K562 (cell line): ENCODE measurements around the gene PPA2. TPM values are rescaled to one million over a fixed set of nuclear protein-coding genes. Genes with fewer than 3 reads are reported as not detected.

ENCODE experiments used
- ATAC-seq: fragments of 200-7000 bp; cut with Tn5 transposase; 3 replicates; pipeline ENCODE4 v1.9.1; 2020; ENCODE audit warnings: moderate library complexity
- BruUV-seq: library from RNA; stranded (reverse); fragments of 400-500 nt; replicated peaks from 2 replicates; lab custom pipeline; 2021; lab: Mats Ljungman, UMichigan
- CTCF ChIA-PET: fragments of 300-600 bp; formaldehyde crosslinking; extraction: SDS; loops from one replicate; lab custom pipeline; 2021; ENCODE audit warnings: low intra/inter-chr PET ratio; lab: Yijun Ruan, JAX
- POLR2A ChIA-PET: fragments of 300-600, 350-650 bp; sonication (Branson Sonifier 250); formaldehyde crosslinking; extraction: SDS; loops from one replicate; lab custom pipeline; 2021; ENCODE audit warnings: antibody characterized with exemption, inconsistent platforms; lab: Yijun Ruan, JAX
- DNase-seq, 4 experiments: peaks; one replicate each; pipeline versions ENCODE4 v3.0.0 to v3.0.0-alpha.2; 2011 to 2018; ENCODE audit warnings: low spot score in 3 of 4, mixed read lengths in 3 of 4; ENCODE audit errors: extremely low read depth in 1 of 4
- FAIRE-seq: peaks from 2 replicates; lab custom pipeline; 2011; peaks lifted over from hg19 to GRCh38; lab: Jason Lieb, UNC
- H2AFZ ChIP-seq: 2 replicates; pipeline ENCODE4 v1.6.0; 2011; ENCODE audit warnings: low read depth, low read length, control low read depth, inconsistent platforms
- H3K27ac ChIP-seq: fragments of 200-600 bp; 3 replicates; pipeline ENCODE4 v1.8.0; 2011; ENCODE audit warnings: low read depth, mild to moderate bottlenecking, control low read depth, inconsistent platforms, low read length, moderate library complexity, mixed read lengths; ENCODE audit errors: extremely low read depth
- H3K27me3 ChIP-seq, 2 experiments: fragments of 300-600 bp in 1 of 2; 2 replicates in 1 of 2; 3 replicates in 1 of 2; pipeline versions ENCODE4 v1.6.0 to v1.8.0; 2011; ENCODE audit warnings: inconsistent platforms in 2 of 2, low read length in 2 of 2, mild to moderate bottlenecking in 1 of 2, mixed read lengths in 1 of 2, moderate library complexity in 1 of 2; ENCODE audit not compliant: control insufficient read depth in 2 of 2, insufficient read depth in 2 of 2
- H3K36me3 ChIP-seq: fragments of 300-600 bp; 3 replicates; pipeline ENCODE4 v1.8.0; 2011; ENCODE audit warnings: mild to moderate bottlenecking, low read length, inconsistent platforms; ENCODE audit not compliant: control insufficient read depth, insufficient read depth
- H3K4me1 ChIP-seq, 2 experiments: fragments of 200-600 bp in 1 of 2; replicated peaks in 1 of 2; 2 replicates in 1 of 2; 3 replicates in 1 of 2; pipeline versions ENCODE4 v1.5.1 to v1.8.0; 2011; ENCODE audit warnings: inconsistent platforms in 2 of 2, low read length in 2 of 2, mild to moderate bottlenecking in 1 of 2, mixed read lengths in 1 of 2, moderate library complexity in 1 of 2; ENCODE audit not compliant: control insufficient read depth in 2 of 2, insufficient read depth in 2 of 2
- H3K4me2 ChIP-seq: 2 replicates; pipeline ENCODE4 v1.6.1; 2011; ENCODE audit warnings: low read length, control low read depth, inconsistent platforms, mixed read lengths; ENCODE audit not compliant: insufficient read depth
- H3K4me3 ChIP-seq: fragments of 200-600 bp; sonication (generic), shearing (Covaris generic); 2 replicates; pipeline ENCODE4 v1.5.1; 2016; ENCODE audit warnings: control low read depth, inconsistent platforms
- H3K79me2 ChIP-seq: fragments of 200-600 bp; 3 replicates; pipeline ENCODE4 v1.8.0; 2011; ENCODE audit warnings: low read length, inconsistent platforms; ENCODE audit not compliant: control insufficient read depth, insufficient read depth
- H3K9ac ChIP-seq, 2 experiments: 2 replicates each; pipeline versions ENCODE4 v1.6.0 to v1.6.1; 2011; ENCODE audit warnings: low read depth in 2 of 2, low read length in 2 of 2, control low read depth in 1 of 2, inconsistent platforms in 1 of 2, mild to moderate bottlenecking in 1 of 2, mixed read lengths in 1 of 2; ENCODE audit not compliant: insufficient read depth in 1 of 2
- H3K9me1 ChIP-seq: one replicate; pipeline ENCODE4 v1.6.0; 2011; ENCODE audit warnings: inconsistent platforms, mild to moderate bottlenecking, low read length, moderate library complexity; ENCODE audit not compliant: control insufficient read depth, insufficient read depth
- H3K9me3 ChIP-seq: replicated peaks from 2 replicates; pipeline ENCODE4 v1.5.1; 2011; ENCODE audit warnings: low read depth, low read length, inconsistent platforms; ENCODE audit not compliant: control insufficient read depth, insufficient read depth
- H4K20me1 ChIP-seq: replicated peaks from 2 replicates; pipeline ENCODE4 v1.6.1; 2011; ENCODE audit warnings: low read length, inconsistent platforms, mixed read lengths; ENCODE audit not compliant: control insufficient read depth, insufficient read depth
- BCOR ChIP-seq: fragments of 450-650 bp; IDR thresholded peaks from 2 replicates; pipeline ENCODE4 v1.6.1; 2016
- HDAC1 ChIP-seq, 2 experiments: fragments of 450-650 bp; IDR thresholded peaks; 2 replicates each; pipeline ENCODE4 v1.6.1; 2016 to 2017; ENCODE audit warnings: inconsistent platforms in 1 of 2, mild to moderate bottlenecking in 1 of 2, moderate library complexity in 1 of 2
- POLR2H ChIP-seq: IDR thresholded peaks from 2 replicates; pipeline ENCODE4 v1.6.1; 2016; ENCODE audit warnings: missing genetic modification characterization, low read depth, mild to moderate bottlenecking, control low read depth, missing compliant biosample characterization, moderate library complexity
- TRIM28 ChIP-seq: fragments of 450-650 bp; IDR thresholded peaks from 2 replicates; pipeline ENCODE4 v1.6.1; 2017
- YBX1 ChIP-seq: fragments of 450-650 bp; IDR thresholded peaks from 2 replicates; pipeline ENCODE4 v1.7.1; 2016; ENCODE audit warnings: mild to moderate bottlenecking
- ZBTB1 ChIP-seq: sonication (generic); formaldehyde crosslinking; IDR thresholded peaks from 2 replicates; pipeline ENCODE4 v1.8.1; 2023; ENCODE audit warnings: missing genetic modification reagents, low read depth, mild to moderate bottlenecking, borderline replicate concordance
- in situ Hi-C: fragments of 300-500 bp; cut with MboI; formaldehyde crosslinking; loops from 4 replicates; pipeline ENCODE4 v1.15.0; 2018; ENCODE audit warnings: inconsistent platforms, mixed read lengths
- intact Hi-C: fragments of 100-400 bp; cut with micrococcal nuclease; formaldehyde crosslinking; loops from 2 replicates; pipeline ENCODE4 v1.14.2; 2022
- polyA plus RNA-seq, 8 experiments: library from polyadenylated mRNA; depleted of rRNA in 4 of 8; stranded (reverse) in 5 of 8; unstranded in 3 of 8; fragments of >200 nt; fragmentation: Nextera tagmentation in 2 of 8; fragmentation: Illumina TruSeq in 1 of 8; extraction: Ambion mirVana in 2 of 8; extraction: Trizol in 1 of 8; gene quantifications; 2 replicates each; pipeline versions ENCODE4 v1.2.1 to v1.2.3, GENCODE V29; 2011 to 2014; ENCODE audit warnings: inconsistent platforms in 1 of 8, missing spikeins in 1 of 8
- total RNA-seq, 7 experiments: library from RNA; depleted of rRNA in 6 of 7; stranded (reverse); fragments of >200 nt in 6 of 7; fragmentation: Illumina TruSeq in 2 of 7; extraction: Trizol in 2 of 7; gene quantifications; 2 replicates each; pipeline versions ENCODE4 v1.2.1 to v1.2.3, GENCODE V29; 2011 to 2021; ENCODE audit warnings: low replicate concordance in 1 of 7
- TF ChIP-seq, protein P1 (sequence below), 2 experiments: fragments of 450-650 bp in 1 of 2; sonication (generic) in 1 of 2; formaldehyde crosslinking in 1 of 2; IDR thresholded peaks; 2 replicates each; pipeline versions ENCODE4 v1.7.1 to v1.9.0; 2016 to 2022; ENCODE audit warnings: inconsistent platforms in 1 of 2, mild to moderate bottlenecking in 1 of 2, missing genetic modification reagents in 1 of 2
- TF ChIP-seq, protein P2 (sequence below): IDR thresholded peaks from 2 replicates; pipeline ENCODE4 v1.6.1; 2012; ENCODE audit warnings: low read depth, low read length, improper control_type of control experiment, borderline replicate concordance
- TF ChIP-seq, protein P3 (sequence below), 2 experiments: fragments of 200-800 bp in 1 of 2; sonication (Bioruptor generic) in 1 of 2; sonication (generic) in 1 of 2; formaldehyde crosslinking in 1 of 2; IDR thresholded peaks in 1 of 2; conservative IDR thresholded peaks in 1 of 2; 2 replicates each; pipeline versions ENCODE4 v1.5.0 to v1.6.1; 2016 to 2020; ENCODE audit warnings: missing compliant biosample characterization in 1 of 2, missing genetic modification characterization in 1 of 2, missing genetic modification reagents in 1 of 2

The PPA2 gene
- total and polyA plus RNA-seq, 9 of the 15 experiments (the other 6 are each of a cell fraction or from before 2014, with no cell fraction given), result 48.3 to 190 (median 109) TPM

DNA sequence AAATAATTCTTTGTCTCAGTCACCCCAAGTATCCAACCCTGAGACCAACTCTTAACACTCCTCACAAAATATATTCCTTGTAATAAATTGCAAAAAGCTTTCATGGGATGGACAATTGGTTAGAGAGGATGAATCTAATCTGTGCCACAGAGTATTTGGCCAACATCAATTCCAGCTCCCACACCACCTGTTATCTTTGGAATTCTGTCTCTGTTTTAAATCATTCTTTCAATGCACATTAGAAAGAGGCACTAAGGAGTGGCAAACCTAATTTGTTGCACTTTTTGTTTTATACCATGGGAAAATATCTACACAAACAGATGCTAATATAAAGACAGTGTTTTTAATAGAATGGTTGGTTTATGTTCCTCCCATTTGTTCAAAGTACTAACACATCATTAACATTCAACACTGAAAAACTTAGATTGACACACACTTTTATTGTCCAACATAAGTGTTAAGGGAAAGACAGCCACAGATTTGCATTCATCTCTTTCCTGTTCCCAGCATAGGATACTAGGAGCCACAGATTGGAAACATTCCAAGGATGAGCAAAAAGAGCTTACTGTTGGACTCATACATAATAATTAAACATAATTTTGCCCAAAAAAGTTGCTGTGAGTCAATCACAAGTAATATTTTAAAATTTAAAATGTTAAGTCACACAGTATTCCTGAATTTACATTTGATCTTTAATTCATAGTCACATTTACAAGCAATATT lies 116.4 kb downstream of the PPA2 start:
- Histone ChIP-seq H3K9me1 (no peaks in the 10 kb centered on the region), H3K9me3 (no peaks in the 10 kb centered on the region), H3K27me3 (no peaks in the 10 kb centered on the region), H3K9ac (no peak overlapping the region), H3K36me3 (no peaks in the 10 kb centered on the region), H4K20me1 (no peaks in the 10 kb centered on the region), H3K4me2 (no peak overlapping the region), H3K79me2 (no peaks in the 10 kb centered on the region), H2AFZ (no peak overlapping the region), H3K4me3 (no peak overlapping the region), H3K4me1 (peaks cover 0 to 12% of the 10 kb centered on the region in 2 experiments; a peak in 2 of 5 replicates), H3K27ac (no peak overlapping the region)
- ChIA-PET POLR2A (no interaction called here), CTCF (no interaction called here)
- ATAC-seq (no peak), FAIRE-seq (no peak), DNase-seq (no peak)
- in situ Hi-C loops (no loop called here), intact Hi-C loops (no loop called here)
- BruUV-seq, result no TSS peak
- TF ChIP-seq, protein P1, sequence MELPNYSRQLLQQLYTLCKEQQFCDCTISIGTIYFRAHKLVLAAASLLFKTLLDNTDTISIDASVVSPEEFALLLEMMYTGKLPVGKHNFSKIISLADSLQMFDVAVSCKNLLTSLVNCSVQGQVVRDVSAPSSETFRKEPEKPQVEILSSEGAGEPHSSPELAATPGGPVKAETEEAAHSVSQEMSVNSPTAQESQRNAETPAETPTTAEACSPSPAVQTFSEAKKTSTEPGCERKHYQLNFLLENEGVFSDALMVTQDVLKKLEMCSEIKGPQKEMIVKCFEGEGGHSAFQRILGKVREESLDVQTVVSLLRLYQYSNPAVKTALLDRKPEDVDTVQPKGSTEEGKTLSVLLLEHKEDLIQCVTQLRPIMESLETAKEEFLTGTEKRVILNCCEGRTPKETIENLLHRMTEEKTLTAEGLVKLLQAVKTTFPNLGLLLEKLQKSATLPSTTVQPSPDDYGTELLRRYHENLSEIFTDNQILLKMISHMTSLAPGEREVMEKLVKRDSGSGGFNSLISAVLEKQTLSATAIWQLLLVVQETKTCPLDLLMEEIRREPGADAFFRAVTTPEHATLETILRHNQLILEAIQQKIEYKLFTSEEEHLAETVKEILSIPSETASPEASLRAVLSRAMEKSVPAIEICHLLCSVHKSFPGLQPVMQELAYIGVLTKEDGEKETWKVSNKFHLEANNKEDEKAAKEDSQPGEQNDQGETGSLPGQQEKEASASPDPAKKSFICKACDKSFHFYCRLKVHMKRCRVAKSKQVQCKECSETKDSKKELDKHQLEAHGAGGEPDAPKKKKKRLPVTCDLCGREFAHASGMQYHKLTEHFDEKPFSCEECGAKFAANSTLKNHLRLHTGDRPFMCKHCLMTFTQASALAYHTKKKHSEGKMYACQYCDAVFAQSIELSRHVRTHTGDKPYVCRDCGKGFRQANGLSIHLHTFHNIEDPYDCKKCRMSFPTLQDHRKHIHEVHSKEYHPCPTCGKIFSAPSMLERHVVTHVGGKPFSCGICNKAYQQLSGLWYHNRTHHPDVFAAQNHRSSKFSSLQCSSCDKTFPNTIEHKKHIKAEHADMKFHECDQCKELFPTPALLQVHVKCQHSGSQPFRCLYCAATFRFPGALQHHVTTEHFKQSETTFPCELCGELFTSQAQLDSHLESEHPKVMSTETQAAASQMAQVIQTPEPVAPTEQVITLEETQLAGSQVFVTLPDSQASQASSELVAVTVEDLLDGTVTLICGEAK (IDR thresholded peaks at IDR 0.05), result no peak
- TF ChIP-seq, protein P1 (CRISPR knock-in tag; IDR thresholded peaks at IDR 0.05), result no peak
- no peak for TF ChIP-seq ZBTB1 (CRISPR knock-in tag)
- TF ChIP-seq, protein P2, sequence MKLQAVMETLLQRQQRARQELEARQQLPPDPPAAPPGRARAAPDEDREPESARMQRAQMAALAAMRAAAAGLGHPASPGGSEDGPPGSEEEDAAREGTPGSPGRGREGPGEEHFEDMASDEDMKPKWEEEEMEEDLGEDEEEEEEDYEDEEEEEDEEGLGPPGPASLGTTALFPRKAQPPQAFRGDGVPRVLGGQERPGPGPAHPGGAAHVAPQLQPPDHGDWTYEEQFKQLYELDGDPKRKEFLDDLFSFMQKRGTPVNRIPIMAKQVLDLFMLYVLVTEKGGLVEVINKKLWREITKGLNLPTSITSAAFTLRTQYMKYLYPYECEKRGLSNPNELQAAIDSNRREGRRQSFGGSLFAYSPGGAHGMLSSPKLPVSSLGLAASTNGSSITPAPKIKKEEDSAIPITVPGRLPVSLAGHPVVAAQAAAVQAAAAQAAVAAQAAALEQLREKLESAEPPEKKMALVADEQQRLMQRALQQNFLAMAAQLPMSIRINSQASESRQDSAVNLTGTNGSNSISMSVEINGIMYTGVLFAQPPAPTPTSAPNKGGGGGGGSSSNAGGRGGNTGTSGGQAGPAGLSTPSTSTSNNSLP, result no peak
- TF ChIP-seq, protein P3, sequence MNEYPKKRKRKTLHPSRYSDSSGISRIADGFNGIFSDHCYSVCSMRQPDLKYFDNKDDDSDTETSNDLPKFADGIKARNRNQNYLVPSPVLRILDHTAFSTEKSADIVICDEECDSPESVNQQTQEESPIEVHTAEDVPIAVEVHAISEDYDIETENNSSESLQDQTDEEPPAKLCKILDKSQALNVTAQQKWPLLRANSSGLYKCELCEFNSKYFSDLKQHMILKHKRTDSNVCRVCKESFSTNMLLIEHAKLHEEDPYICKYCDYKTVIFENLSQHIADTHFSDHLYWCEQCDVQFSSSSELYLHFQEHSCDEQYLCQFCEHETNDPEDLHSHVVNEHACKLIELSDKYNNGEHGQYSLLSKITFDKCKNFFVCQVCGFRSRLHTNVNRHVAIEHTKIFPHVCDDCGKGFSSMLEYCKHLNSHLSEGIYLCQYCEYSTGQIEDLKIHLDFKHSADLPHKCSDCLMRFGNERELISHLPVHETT (CRISPR knock-in tag; conservative IDR thresholded peaks at IDR 0.05 in 1 of 2, IDR thresholded peaks at IDR 0.05 in 1 of 2), result no peak
- no peak for TF ChIP-seq HDAC1 (IDR thresholded peaks at IDR 0.05)
- TF ChIP-seq TRIM28, result no peak
- no peak for TF ChIP-seq POLR2H (tag)
- no peak for TF ChIP-seq YBX1
- no peak for TF ChIP-seq BCOR
